A549 (cell line): ENCODE results near the gene PRRG3.

Source experiments
- CEBPB ChIP-seq, 2 experiments: fragments of >200 bp in 1 of 2; sonication (Bioruptor Twin) in 1 of 2; formaldehyde crosslinking in 1 of 2; IDR thresholded peaks; 2 replicates each; pipeline ENCODE4 v1.6.1; 2012 to 2016
- EP300 ChIP-seq, 2 experiments: fragments of >200 bp; sonication (Bioruptor Twin); formaldehyde crosslinking; IDR thresholded peaks; 2 replicates in 1 of 2; 3 replicates in 1 of 2; pipeline ENCODE4 v1.6.1; 2016 to 2017
- RNF2 ChIP-seq: fragments of 200-600 bp; sonication (generic); IDR thresholded peaks from 2 replicates; pipeline ENCODE4 v1.6.1; 2016; ENCODE audit warnings: low read depth, mild to moderate bottlenecking, antibody characterized with exemption, moderate library complexity, borderline replicate concordance
- TF ChIP-seq, protein P1 (sequence below): fragments of >200 bp; sonication (Bioruptor Twin); formaldehyde crosslinking; IDR thresholded peaks from 3 replicates; pipeline ENCODE4 v1.5.1; 2016

DNA sequence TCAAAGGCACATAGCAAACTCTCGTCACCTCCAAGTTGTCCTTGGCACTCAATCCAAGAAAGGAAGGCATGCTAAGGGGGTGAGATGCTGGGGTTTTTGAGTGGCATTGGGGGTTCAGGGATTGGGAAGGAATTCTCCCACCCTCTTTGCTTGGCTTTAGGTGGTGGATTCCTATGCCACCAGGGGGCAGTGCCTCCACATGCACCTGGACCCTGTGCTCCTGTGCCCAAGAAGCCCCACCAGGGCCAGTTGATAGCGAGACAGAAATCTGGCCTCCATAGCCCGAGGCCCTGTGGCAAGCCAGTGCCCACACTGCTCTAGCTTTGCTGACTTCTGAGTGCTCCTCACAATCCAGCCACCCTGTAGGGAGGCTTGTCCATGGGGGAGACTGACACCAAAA, 18.6 kb downstream of the PRRG3 start:
- TF ChIP-seq RNF2, result no peak
- TF ChIP-seq, protein P1, sequence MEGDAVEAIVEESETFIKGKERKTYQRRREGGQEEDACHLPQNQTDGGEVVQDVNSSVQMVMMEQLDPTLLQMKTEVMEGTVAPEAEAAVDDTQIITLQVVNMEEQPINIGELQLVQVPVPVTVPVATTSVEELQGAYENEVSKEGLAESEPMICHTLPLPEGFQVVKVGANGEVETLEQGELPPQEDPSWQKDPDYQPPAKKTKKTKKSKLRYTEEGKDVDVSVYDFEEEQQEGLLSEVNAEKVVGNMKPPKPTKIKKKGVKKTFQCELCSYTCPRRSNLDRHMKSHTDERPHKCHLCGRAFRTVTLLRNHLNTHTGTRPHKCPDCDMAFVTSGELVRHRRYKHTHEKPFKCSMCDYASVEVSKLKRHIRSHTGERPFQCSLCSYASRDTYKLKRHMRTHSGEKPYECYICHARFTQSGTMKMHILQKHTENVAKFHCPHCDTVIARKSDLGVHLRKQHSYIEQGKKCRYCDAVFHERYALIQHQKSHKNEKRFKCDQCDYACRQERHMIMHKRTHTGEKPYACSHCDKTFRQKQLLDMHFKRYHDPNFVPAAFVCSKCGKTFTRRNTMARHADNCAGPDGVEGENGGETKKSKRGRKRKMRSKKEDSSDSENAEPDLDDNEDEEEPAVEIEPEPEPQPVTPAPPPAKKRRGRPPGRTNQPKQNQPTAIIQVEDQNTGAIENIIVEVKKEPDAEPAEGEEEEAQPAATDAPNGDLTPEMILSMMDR, result peak; percentile 52
- no peak for TF ChIP-seq CEBPB (IDR thresholded peaks at IDR 0.05)
- TF ChIP-seq EP300 (IDR thresholded peaks at IDR 0.05), result no peak
